ENCODE data around the gene MOXD1.

The MOXD1 gene

DNA sequence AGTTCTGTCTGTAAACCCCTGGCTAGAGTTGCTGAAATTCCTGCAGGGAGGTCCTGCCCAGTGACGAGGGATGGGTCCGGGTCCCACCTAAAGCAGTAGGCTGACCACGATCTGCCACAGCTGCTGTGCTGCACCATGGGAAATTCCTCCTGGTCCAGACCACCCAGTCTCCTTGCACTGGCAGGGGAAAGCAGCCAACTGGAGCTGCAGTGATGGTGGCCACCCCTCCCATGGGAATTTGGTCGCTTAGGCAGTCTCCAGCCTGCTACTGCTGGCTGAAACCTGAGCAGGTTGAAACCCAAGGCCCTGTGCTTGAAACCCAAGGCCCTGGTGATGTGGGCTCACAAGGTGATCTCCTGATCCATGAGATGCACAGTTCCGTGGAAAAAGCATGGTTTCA, 23.9 kb upstream of the MOXD1 start:
- H3K4me3 ChIP-seq (replicated peaks in 1 of 2; ENCODE audit: low read depth in 2 of 2, low read length in 2 of 2) = no peak overlapping the region
- TF ChIP-seq, protein P1, sequence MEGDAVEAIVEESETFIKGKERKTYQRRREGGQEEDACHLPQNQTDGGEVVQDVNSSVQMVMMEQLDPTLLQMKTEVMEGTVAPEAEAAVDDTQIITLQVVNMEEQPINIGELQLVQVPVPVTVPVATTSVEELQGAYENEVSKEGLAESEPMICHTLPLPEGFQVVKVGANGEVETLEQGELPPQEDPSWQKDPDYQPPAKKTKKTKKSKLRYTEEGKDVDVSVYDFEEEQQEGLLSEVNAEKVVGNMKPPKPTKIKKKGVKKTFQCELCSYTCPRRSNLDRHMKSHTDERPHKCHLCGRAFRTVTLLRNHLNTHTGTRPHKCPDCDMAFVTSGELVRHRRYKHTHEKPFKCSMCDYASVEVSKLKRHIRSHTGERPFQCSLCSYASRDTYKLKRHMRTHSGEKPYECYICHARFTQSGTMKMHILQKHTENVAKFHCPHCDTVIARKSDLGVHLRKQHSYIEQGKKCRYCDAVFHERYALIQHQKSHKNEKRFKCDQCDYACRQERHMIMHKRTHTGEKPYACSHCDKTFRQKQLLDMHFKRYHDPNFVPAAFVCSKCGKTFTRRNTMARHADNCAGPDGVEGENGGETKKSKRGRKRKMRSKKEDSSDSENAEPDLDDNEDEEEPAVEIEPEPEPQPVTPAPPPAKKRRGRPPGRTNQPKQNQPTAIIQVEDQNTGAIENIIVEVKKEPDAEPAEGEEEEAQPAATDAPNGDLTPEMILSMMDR (IDR thresholded peaks at IDR 0.05; ENCODE audit: low read depth, low read length) = no peak
- no peak for DNase-seq (ENCODE audit: low read depth in 2 of 2)

DNA sequence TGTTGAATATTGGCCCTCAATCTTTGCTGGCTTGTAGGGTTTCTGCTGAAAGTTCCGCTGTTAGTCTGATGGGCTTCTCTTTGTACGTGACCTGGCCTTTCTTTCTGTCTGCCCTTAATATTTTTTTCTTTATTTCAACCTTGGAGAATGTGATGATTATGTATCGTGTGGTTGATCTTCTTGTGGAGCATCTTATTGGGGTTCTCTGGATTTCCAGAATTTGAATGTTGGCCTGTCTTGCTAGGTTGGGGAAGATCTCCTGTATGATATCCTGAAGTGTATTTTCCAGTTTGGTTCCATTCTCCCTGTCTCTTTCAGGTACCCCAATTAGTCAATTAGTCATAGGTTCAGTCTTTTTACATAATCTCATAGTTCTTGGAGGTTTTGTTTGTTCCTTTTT, 22.6 kb upstream of the MOXD1 start:
- TF ChIP-seq, protein P1 (IDR thresholded peaks at IDR 0.05; ENCODE audit: low read depth, low read length) = no peak
- no peak overlapping the region for H3K4me3 ChIP-seq (replicated peaks in 1 of 2; ENCODE audit: low read depth in 2 of 2, low read length in 2 of 2)
- DNase-seq (ENCODE audit: low read depth in 2 of 2) = no peak

DNA sequence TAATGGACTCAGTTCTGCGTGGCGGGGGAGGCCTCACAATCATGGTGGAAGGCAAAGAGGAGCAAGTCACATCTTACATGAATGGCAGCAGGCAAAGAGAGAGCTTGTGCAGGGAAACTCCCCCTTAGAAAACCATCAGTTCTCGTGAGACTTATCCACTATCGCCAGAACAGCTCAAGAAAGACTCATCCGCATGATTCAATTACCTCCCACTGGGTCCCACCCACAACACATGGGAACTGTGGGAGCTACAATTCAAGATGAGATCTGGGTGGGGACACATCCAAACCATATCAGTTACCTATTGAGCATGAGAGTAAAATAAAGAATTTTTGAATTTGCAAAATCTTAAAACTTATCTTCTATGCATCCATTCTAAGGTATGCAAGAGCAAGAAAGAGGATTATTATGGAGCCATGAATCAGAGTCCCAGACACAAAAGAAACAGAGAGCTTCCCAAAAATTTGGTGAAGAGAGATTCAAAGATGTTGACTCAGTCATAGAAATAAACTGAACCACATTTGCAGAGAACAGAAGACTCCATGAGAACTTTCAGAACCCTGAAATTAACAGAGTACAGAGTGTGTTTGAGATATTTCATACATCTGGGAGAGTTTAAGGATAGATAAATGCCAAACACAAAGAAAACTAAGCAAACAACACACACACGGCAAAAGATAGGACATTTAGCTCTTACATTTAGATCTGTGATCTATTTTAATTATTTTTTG, 17.1 kb upstream of the MOXD1 start:
- no peak overlapping the region for H3K4me3 ChIP-seq (replicated peaks in 1 of 2; ENCODE audit: low read depth in 2 of 2, low read length in 2 of 2)
- no peak for DNase-seq (ENCODE audit: low read depth in 2 of 2)
- TF ChIP-seq, protein P1 (IDR thresholded peaks at IDR 0.05; ENCODE audit: low read depth, low read length) = no peak

DNA sequence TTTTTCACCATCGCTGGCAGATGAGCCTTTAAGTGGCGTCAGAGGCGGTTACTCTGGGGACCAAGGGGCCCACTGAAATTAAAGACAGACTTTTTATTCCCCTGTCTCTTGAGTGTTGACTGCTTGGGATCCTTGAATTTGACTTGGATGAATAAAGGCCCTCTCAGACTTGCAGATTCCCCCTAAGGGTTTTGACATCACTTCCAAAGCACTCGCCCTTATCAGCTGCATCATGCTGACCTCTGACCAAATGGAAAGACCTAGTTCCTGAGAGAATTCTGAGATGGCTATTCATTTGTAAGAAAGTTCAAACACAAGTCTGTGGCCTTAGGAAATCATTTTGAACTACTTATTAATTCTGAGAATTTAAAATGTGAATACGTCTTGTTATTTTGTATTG, 13.5 kb upstream of the MOXD1 start:
- TF ChIP-seq, protein P1 (IDR thresholded peaks at IDR 0.05; ENCODE audit: low read depth, low read length) = no peak
- peak in 1 of 2 donors; percentile 49 for DNase-seq (ENCODE audit: low read depth in 2 of 2)

DNA sequence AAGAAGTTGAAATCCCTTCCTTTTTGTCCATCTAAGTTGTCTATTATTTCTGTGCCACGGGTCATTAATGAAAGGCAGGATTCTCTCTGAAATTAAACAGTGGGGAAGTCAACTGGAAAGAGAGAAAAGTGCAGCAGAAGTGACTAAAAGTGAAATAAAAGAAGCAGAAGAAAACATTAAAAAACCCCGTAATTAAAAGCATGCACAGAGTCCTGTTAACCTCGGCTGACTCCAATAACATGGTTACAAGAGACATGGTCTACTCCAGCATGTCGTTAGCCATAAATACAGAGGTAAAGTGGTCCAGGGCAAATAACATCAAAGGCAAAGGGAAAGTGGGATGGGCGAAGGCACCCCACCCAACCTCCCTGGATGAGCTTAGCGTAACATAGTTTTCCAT, 13.0 kb upstream of the MOXD1 start:
- DNase-seq (ENCODE audit: low read depth in 2 of 2) = no peak
- H3K4me3 ChIP-seq (replicated peaks in 1 of 2; ENCODE audit: low read depth in 2 of 2, low read length in 2 of 2) = no peak overlapping the region
- TF ChIP-seq, protein P1 (IDR thresholded peaks at IDR 0.05; ENCODE audit: low read depth, low read length) = no peak

More for the DNA sequence above, 13.5 kb upstream of the MOXD1 start:
- H3K4me3 ChIP-seq (replicated peaks in 1 of 2; ENCODE audit: low read depth in 2 of 2, low read length in 2 of 2) = no peak overlapping the region

DNA sequence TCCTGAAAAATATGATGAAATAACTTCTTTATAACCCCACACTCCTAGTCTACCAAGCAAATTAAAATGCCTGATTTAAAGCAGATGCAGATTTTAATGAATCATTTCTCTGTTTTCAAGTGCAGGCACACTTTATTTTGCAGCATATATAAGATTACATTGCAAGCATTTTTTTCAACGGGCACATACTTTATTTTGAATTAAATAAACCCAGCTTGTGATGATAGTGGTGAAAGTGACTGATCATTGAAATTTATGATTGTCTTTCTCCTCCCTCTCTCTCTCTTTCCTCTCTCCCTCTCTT, 12.2 kb upstream of the MOXD1 start:
- TF ChIP-seq, protein P1 (IDR thresholded peaks at IDR 0.05; ENCODE audit: low read depth, low read length) = no peak
- DNase-seq (ENCODE audit: low read depth in 2 of 2) = no peak
- H3K4me3 ChIP-seq (replicated peaks in 1 of 2; ENCODE audit: low read depth in 2 of 2, low read length in 2 of 2) = no peak overlapping the region
